Transverse colon (tissue), 3 donors: Measurements from ENCODE around the gene ZNF90.

ENCODE experiments used
- CTCF ChIP-seq, 5 experiments: fragments of 200-600 bp in 3 of 5; fragments of 450-650 bp in 2 of 5; sonication (generic) in 3 of 5; IDR thresholded peaks; 1 replicate in 2 of 5; 2 replicates in 3 of 5; pipeline ENCODE4 v1.5.1; 2016 to 2017; ENCODE audit warnings: antibody characterized with exemption in 5 of 5, inconsistent platforms in 3 of 5, mild to moderate bottlenecking in 2 of 5, moderate library complexity in 1 of 5
- POLR2A ChIP-seq: fragments of 450-650 bp; IDR thresholded peaks from one replicate; pipeline ENCODE4 v1.6.1; 2016; ENCODE audit warnings: antibody characterized with exemption, mild to moderate bottlenecking, moderate library complexity

GRCh38 chr19:20066861-20067260 is 10.9 kb upstream of the ZNF90 start:
- TF ChIP-seq CTCF (IDR thresholded peaks at IDR 0.05) (no peak), POLR2A (no peak)
